ENCODE data around the gene NAPB. TPM values are rescaled to one million over a fixed set of nuclear protein-coding genes. Genes with fewer than 3 reads are reported as not detected.

Gene NAPB
- total RNA-seq, 4 donors from 2014 or later = 7.0 to 14.8 (median 13.1) TPM

DNA sequence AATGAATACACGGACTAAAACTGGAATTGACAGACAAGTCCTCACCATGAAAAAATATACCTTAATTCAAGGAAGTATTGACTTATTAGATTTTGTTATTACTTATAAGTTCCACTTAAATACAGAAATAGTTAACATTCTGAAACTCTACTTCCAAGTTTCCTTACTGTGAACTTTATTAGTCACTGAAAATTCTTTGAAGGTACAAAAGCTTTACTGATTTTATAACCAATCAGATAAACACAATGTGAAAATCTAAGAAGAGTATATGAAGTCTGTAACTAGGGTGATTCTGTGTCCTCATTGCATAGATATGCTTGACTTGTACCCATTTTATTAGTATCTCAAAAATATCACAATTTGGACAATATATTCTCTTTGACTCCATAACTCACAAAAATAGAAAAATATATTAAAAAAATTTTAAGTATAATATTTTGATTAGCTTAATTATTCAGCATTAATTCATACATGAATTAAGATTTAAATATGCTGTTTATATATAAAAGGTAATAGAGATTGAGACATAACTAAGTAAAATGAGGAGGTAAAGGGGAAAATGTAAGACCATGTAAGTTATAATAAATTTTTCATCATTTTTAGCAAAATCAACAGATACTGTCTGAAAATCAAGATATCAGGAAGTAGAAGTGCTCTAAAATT lies 6.6 kb downstream of the NAPB start:
- TF ChIP-seq, protein P1, sequence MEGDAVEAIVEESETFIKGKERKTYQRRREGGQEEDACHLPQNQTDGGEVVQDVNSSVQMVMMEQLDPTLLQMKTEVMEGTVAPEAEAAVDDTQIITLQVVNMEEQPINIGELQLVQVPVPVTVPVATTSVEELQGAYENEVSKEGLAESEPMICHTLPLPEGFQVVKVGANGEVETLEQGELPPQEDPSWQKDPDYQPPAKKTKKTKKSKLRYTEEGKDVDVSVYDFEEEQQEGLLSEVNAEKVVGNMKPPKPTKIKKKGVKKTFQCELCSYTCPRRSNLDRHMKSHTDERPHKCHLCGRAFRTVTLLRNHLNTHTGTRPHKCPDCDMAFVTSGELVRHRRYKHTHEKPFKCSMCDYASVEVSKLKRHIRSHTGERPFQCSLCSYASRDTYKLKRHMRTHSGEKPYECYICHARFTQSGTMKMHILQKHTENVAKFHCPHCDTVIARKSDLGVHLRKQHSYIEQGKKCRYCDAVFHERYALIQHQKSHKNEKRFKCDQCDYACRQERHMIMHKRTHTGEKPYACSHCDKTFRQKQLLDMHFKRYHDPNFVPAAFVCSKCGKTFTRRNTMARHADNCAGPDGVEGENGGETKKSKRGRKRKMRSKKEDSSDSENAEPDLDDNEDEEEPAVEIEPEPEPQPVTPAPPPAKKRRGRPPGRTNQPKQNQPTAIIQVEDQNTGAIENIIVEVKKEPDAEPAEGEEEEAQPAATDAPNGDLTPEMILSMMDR (IDR thresholded peaks at IDR 0.05) = no peak
- ATAC-seq (ENCODE audit: low FRiP score) (no peak), DNase-seq (ENCODE audit: low spot score) (no peak)

DNA sequence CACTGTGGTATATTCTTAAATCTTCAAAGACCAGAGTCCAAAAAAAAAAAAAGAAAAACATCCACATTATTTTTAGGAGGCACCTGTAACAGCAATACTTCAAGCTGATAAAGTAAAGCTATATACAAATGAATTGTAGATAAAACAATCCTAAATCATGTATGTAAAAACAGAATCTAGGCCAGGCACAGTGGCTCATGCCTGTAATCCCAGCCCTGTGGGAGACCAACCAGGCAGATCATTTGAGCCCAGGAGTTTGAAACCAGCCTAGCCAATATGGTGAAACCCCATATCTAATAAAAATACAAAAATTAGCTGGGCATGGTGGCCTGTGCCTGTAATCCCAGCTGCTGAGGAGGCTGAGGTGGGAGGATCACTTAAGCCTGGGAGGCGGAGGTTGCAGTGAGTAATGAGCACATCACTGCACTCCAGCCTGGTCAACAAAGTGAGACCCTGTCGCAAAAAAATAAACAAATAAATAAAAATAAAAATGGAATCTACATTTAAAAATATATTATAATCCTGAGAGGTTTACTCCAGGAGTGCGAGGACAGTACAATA lies 7.3 kb downstream of the NAPB start:
- DNase-seq (ENCODE audit: low spot score) (no peak), ATAC-seq (ENCODE audit: low FRiP score) (no peak)
- TF ChIP-seq, protein P1 (IDR thresholded peaks at IDR 0.05) = no peak

DNA sequence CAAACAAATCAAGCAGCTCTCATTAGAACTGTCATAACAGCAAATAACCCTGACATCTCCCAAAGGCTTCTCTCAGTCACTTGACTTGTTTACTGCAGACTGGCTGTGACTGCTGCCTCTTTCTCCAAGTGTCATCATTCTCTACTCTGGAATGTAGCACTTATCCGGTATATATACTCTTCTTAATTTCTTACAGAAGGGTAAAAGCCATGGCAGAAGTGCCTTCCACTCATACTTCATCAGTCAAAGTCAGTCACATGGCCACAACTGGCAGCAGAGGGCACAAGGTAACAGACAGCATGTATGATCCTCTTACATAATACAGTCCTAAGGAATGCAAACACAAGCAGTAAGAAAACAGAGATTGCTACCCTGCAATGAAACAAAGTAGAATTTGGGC lies 9.3 kb downstream of the NAPB start:
- TF ChIP-seq, protein P1 (IDR thresholded peaks at IDR 0.05) = no peak
- ATAC-seq (ENCODE audit: low FRiP score) (no peak), DNase-seq (ENCODE audit: low spot score) (no peak)

DNA sequence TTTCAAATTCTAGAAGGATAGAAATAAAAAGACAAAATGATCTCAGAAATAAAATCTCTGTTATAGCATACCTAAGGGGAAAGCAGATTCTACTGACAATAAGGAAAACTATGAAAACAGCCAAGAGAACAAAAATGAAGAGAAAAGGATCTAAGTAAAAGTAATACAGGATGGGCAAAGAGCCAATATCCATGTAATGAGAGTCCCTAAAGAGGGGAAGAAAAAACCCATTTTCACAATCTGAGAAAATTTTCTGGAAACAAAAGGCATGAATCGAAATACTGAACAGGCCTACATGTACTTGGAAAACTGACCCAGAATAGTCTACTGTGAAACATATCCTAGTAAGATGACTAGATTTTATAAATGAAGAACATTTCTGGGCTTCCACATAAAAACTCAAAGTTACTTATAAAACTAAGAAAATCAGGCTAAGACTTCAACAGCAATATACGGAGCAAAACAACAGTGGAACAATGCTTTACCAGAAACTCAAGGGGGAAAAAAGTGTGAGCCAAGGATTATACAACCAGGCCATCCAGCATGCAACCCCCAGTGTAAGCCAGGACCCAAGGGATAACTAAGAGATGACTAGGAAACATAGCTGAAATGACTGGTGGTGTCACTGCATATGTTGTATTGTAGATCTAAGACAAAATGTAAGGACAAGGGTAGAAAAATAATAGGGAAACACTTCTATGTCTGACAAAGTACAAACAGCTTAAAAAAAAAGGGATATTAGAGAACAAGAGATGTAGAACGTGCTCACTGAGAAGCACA lies 10.2 kb downstream of the NAPB start:
- TF ChIP-seq, protein P1 (IDR thresholded peaks at IDR 0.05) = no peak
- DNase-seq (ENCODE audit: low spot score) (no peak), ATAC-seq (ENCODE audit: low FRiP score) (no peak)

DNA sequence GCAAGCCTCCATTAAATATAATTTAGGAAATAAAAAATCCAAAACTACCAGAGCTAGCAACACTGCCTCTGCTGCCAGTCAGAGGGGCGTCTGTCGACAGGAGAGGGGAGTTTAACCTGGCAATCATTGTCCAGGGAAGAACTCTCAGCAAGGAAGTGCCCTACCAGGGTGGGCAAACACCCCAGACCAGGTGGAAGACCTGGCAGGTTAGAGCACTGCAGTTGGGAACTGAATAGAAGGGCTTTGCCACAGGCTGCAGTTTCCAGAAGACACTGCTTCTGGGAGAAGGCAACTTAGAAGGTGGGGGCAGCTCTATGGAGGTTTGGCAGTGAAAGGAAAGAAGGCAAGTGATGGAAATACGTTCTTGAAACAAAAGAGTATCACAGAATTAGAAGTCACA lies 11.5 kb downstream of the NAPB start:
- TF ChIP-seq, protein P1 (IDR thresholded peaks at IDR 0.05) = no peak
- ATAC-seq (ENCODE audit: low FRiP score) = no peak

DNA sequence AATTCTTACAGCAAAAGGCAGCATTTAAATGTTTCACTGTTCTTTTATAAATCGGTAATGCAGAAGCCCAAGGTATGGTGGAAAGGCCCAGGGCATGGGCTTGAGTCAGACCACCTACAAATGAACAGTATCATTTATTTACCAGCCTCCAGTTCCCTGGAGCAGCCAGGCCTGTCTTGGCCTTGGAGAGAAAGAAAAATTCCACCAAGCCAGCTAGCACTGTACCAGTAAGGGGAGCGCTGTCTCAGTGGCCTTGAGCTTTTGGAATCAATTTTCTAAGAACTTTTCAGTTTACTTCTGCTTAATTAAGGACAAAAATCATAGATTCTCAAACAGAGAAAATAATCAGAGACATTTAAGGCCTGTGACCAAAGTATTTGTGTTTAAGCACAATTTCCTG lies 12.3 kb downstream of the NAPB start:
- ATAC-seq (ENCODE audit: low FRiP score) (no peak), DNase-seq (ENCODE audit: low spot score) (no peak)
- TF ChIP-seq, protein P1 (IDR thresholded peaks at IDR 0.05) = no peak

More for the DNA sequence above, 11.5 kb downstream of the NAPB start:
- no peak for DNase-seq (ENCODE audit: low spot score)
